Measurements from ENCODE around the gene FOXP1.

DNA sequence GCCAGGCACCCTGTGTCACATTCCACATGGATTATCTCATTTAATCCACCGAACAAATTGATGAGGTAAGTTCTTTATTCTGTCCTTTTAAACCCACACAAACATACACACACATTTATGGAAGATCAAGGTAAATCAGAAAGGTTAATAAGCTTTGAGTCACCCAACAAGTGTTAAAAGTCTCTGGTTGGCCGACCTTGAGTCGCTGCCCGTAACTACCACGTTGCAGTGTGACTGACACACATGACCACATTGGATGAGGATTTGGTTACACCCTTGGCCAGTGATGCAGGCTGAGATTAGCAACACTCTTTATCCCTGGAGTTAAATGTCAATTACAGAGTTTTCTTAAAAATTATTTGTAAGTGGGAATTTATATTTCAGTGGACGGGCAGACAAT, 19.2 kb downstream of the FOXP1 start:
- no peak for TF ChIP-seq POLR2AphosphoS5 (IDR thresholded peaks at IDR 0.05; ENCODE audit: low read depth, low read length)
- TF ChIP-seq TAF1 (IDR thresholded peaks at IDR 0.05; ENCODE audit: borderline replicate concordance, low read depth, low read length) = no peak

Data from GM12892 (cell line).